Transverse colon (tissue), 4 donors: ENCODE results near the gene OAF.

Source experiments
- EP300 ChIP-seq: sonication (generic); formaldehyde crosslinking; IDR thresholded peaks from one replicate; pipeline ENCODE4 v1.6.1; 2017; ENCODE audit warnings: antibody characterized with exemption, low read depth
- POLR2AphosphoS5 ChIP-seq, 3 donors: sonication (generic); formaldehyde crosslinking; IDR thresholded peaks; one replicate each; pipeline ENCODE4 v1.6.1; 2016; ENCODE audit warnings: antibody characterized with exemption in 3 of 3
- TF ChIP-seq, protein P1 (sequence below), 5 experiments: fragments of 200-600 bp in 3 of 5; fragments of 450-650 bp in 2 of 5; sonication (generic) in 3 of 5; IDR thresholded peaks; 1 replicate in 2 of 5; 2 replicates in 3 of 5; pipeline ENCODE4 v1.5.1; 2016 to 2017; ENCODE audit warnings: antibody characterized with exemption in 5 of 5, inconsistent platforms in 3 of 5, mild to moderate bottlenecking in 2 of 5, moderate library complexity in 1 of 5

DNA sequence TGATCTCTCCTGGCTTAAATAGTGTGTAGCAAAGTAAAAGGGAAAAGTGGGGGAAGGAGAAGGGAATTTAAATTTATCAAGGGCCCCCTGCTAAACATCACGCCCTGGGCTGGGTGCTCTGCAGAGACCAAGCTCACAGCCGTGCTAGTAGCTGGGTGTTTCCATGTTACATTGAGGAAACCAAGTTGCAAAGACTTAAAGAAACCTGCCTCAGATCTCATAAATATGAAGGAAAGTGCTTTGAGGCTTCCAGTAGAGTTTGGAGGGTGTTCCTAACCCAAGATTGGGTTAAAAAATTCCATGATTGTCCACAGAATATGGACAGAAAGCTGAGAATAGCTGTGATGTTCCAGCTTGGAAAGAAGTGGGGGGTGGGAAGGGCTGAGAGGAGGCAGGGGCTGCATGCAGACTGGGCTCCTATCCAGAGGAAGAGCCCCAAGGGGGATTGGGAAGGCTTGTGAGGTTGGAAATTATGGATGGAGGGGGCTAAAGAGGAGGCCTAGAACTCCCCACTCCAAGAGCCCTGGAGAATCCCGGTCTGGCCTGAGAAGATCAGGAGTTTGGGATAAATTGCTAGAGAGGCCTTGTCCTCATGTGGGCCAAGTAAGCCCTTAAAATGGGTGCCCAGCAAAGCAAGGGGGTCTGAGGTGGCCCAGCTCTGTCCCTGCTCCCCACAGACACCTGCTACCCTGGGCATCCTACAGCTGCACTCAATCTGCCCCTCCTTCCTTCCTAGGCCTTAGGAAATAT is 25.0 kb upstream of the OAF start:
- TF ChIP-seq POLR2AphosphoS5 (IDR thresholded peaks at IDR 0.05) (no peak), EP300 (no peak)
- TF ChIP-seq, protein P1, sequence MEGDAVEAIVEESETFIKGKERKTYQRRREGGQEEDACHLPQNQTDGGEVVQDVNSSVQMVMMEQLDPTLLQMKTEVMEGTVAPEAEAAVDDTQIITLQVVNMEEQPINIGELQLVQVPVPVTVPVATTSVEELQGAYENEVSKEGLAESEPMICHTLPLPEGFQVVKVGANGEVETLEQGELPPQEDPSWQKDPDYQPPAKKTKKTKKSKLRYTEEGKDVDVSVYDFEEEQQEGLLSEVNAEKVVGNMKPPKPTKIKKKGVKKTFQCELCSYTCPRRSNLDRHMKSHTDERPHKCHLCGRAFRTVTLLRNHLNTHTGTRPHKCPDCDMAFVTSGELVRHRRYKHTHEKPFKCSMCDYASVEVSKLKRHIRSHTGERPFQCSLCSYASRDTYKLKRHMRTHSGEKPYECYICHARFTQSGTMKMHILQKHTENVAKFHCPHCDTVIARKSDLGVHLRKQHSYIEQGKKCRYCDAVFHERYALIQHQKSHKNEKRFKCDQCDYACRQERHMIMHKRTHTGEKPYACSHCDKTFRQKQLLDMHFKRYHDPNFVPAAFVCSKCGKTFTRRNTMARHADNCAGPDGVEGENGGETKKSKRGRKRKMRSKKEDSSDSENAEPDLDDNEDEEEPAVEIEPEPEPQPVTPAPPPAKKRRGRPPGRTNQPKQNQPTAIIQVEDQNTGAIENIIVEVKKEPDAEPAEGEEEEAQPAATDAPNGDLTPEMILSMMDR (IDR thresholded peaks at IDR 0.05) = no peak
